GM23338 (cell line): ENCODE results near the gene C17orf50. TPM values are rescaled to one million over a fixed set of nuclear protein-coding genes. Genes with fewer than 3 reads are reported as not detected.

ENCODE experiments used
- ATAC-seq: fragments of 200-7000 bp; cut with Tn5 transposase; 3 replicates; pipeline ENCODE4 v1.9.1; 2020
- DNase-seq: peaks from one replicate; pipeline ENCODE4 v3.0.0-alpha.2; 2015; ENCODE audit warnings: low spot score
- H2AFZ ChIP-seq: fragments of 200-600 bp; sonication (generic); 2 replicates; pipeline ENCODE4 v1.8.0; 2016; ENCODE audit warnings: antibody characterized with exemption, mild to moderate bottlenecking, moderate library complexity
- H3F3A ChIP-seq: fragments of 200-600 bp; sonication (generic); replicated peaks from 2 replicates; pipeline ENCODE4 v1.8.0; 2017; ENCODE audit warnings: antibody characterized with exemption, mixed run types, low read depth
- H3K27ac ChIP-seq: fragments of 200-600 bp; sonication (generic); 2 replicates; pipeline ENCODE4 v1.6.1; 2016; ENCODE audit warnings: low read depth
- H3K27me3 ChIP-seq: fragments of 200-600 bp; sonication (generic); 2 replicates; pipeline ENCODE4 v1.8.0; 2016; ENCODE audit warnings: mild to moderate bottlenecking, mixed run types, moderate library complexity; ENCODE audit not compliant: insufficient read depth
- H3K36me3 ChIP-seq: fragments of 200-600 bp; sonication (generic); 2 replicates; pipeline ENCODE4 v1.8.0; 2016; ENCODE audit warnings: mild to moderate bottlenecking; ENCODE audit not compliant: insufficient read depth
- H3K4me1 ChIP-seq: fragments of 200-600 bp; sonication (generic); 2 replicates; pipeline ENCODE4 v1.8.0; 2016; ENCODE audit warnings: mild to moderate bottlenecking, moderate library complexity; ENCODE audit not compliant: insufficient read depth
- H3K4me2 ChIP-seq: fragments of 200-600 bp; sonication (generic); 2 replicates; pipeline ENCODE4 v1.7.1; 2017; ENCODE audit warnings: mixed run types
- H3K4me3 ChIP-seq: fragments of 200-600 bp; sonication (generic); 2 replicates; pipeline ENCODE4 v1.6.1; 2016; ENCODE audit warnings: mixed run types
- H3K79me2 ChIP-seq: fragments of 200-600 bp; sonication (generic); replicated peaks from 2 replicates; pipeline ENCODE4 v1.8.0; 2017; ENCODE audit warnings: mild to moderate bottlenecking; ENCODE audit not compliant: insufficient read depth
- H3K9me2 ChIP-seq: fragments of 200-600 bp; sonication (generic); 2 replicates; pipeline ENCODE4 v1.8.0; 2017; ENCODE audit not compliant: insufficient read depth
- H4K20me1 ChIP-seq: fragments of 200-600 bp; sonication (generic); replicated peaks from 2 replicates; pipeline ENCODE4 v1.8.0; 2017; ENCODE audit warnings: mild to moderate bottlenecking; ENCODE audit not compliant: insufficient read depth
- H3K27ac Mint-ChIP-seq: 2 replicates; pipeline ENCODE4 v1.8.0; 2020; ENCODE audit warnings: inconsistent platforms, mild to moderate bottlenecking, moderate library complexity, mixed read lengths
- H3K27me3 Mint-ChIP-seq: 3 replicates; pipeline ENCODE4 v1.8.0; 2022; ENCODE audit warnings: low read depth, mild to moderate bottlenecking, moderate library complexity, mixed read lengths, inconsistent platforms; ENCODE audit not compliant: insufficient read depth, poor library complexity
- H3K36me3 Mint-ChIP-seq: 3 replicates; pipeline ENCODE4 v1.8.0; 2021; ENCODE audit warnings: low read depth, mild to moderate bottlenecking, inconsistent platforms, moderate library complexity, mixed read lengths
- H3K4me1 Mint-ChIP-seq: 3 replicates; pipeline ENCODE4 v1.8.0; 2020; ENCODE audit warnings: mild to moderate bottlenecking, inconsistent platforms, mixed read lengths
- H3K4me3 Mint-ChIP-seq: 3 replicates; pipeline ENCODE4 v1.8.0; 2021; ENCODE audit warnings: moderate library complexity, mild to moderate bottlenecking, inconsistent platforms, mixed read lengths
- H3K9me3 Mint-ChIP-seq: 3 replicates; pipeline ENCODE4 v1.8.0; 2020; ENCODE audit warnings: moderate library complexity, mild to moderate bottlenecking, inconsistent platforms, mixed read lengths
- ETS1 ChIP-seq: IDR thresholded peaks from 2 replicates; pipeline ENCODE4 v1.6.1; 2016; ENCODE audit warnings: antibody characterized with exemption
- ZNF462 ChIP-seq: fragments of 250-450 bp; sonication (Bioruptor Pico); IDR thresholded peaks from 2 replicates; pipeline ENCODE4 v1.5.0; 2020; ENCODE audit warnings: mild to moderate bottlenecking, moderate library complexity
- polyA plus RNA-seq: library from polyadenylated mRNA; unstranded; fragments of >200 nt; fragmentation: Nextera tagmentation; extraction: Ambion mirVana; gene quantifications from 2 replicates; pipeline ENCODE4 v1.2.1, GENCODE V29; 2016
- total RNA-seq: library from RNA; depleted of rRNA; stranded (reverse); fragments of >200 nt; shearing (Covaris generic); gene quantifications from 2 replicates; pipeline ENCODE4 v1.2.3, GENCODE V29; 2014

C17orf50 gene
- total and polyA plus RNA-seq, 2 experiments from 2014 or later: 0.74 to 1.6 TPM

- no peak for TF ChIP-seq ZNF462 (CRISPR knock-in tag)
Observed at GRCh38 chr17:35791681-35792350, 31.1 kb downstream of the C17orf50 start (continued).

DNA sequence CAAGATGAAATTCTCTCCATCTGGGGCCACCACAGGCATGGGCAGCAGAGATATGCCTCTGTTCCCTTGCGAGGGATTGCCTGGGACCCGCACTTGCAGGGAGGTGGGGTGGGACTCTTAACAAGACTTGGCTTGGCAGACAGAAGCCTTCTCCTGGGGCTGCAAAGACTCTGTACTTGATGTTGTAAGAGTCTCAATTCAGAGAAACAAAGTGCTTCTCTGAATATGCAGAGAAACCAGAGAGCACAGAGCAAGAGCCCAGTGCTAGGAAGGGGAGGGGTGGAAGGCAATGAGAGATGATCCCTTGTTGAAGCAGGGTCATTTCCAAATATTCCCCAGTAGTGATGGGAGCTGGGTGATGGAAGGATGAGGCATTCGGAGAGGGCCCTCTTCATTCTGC is 32.6 kb downstream of the C17orf50 start:
- no peak for DNase-seq
- peaks cover 10% of the 10 kb centered on the region; the same call in 2 of the 3 replicates for H3K4me1 Mint-ChIP-seq
- Histone ChIP-seq H3K4me3 (no peak overlapping the region), H3F3A (peaks cover 11% of the 10 kb centered on the region), H3K36me3 (no peaks in the 10 kb centered on the region), H4K20me1 (no peaks in the 10 kb centered on the region), H3K79me2 (no peaks in the 10 kb centered on the region), H3K9me2 (no peaks in the 10 kb centered on the region), H2AFZ (no peak overlapping the region), H3K4me1 (0 out of 2 replicates have a peak, but pooled peaks cover 5% of the 10 kb centered on the region), H3K4me2 (no peak overlapping the region), H3K27ac (no peak overlapping the region), H3K27me3 (peaks cover 74% of the 10 kb centered on the region)
- no peaks in the 10 kb centered on the region for H3K9me3 Mint-ChIP-seq
- H3K27me3 Mint-ChIP-seq: peaks cover 43% of the 10 kb centered on the region
- no peaks in the 10 kb centered on the region; the same call in 2 of the 3 replicates for H3K36me3 Mint-ChIP-seq
- 0 out of 3 replicates have a peak overlapping the region, but pooled peaks have one; percentile 2 for H3K4me3 Mint-ChIP-seq
- no peak overlapping the region for H3K27ac Mint-ChIP-seq
- ATAC-seq: no peak
- TF ChIP-seq ETS1: no peak
- no peak for TF ChIP-seq ZNF462 (CRISPR knock-in tag)
